C4-2B (cell line): ENCODE measurements around the gene KCNJ6.

Experiments
- H3K27ac ChIP-seq: fragments of 450-650 bp; 2 replicates; pipeline ENCODE4 v1.5.1; 2017
- ZFX ChIP-seq: fragments of 450-650 bp; IDR thresholded peaks from 2 replicates; pipeline ENCODE4 v1.6.1; 2017
- TF ChIP-seq, protein P1 (sequence below): fragments of 450-650 bp; conservative IDR thresholded peaks from 2 replicates; pipeline ENCODE4 v1.5.1; 2017; ENCODE audit warnings: mild to moderate bottlenecking

The KCNJ6 gene

DNA sequence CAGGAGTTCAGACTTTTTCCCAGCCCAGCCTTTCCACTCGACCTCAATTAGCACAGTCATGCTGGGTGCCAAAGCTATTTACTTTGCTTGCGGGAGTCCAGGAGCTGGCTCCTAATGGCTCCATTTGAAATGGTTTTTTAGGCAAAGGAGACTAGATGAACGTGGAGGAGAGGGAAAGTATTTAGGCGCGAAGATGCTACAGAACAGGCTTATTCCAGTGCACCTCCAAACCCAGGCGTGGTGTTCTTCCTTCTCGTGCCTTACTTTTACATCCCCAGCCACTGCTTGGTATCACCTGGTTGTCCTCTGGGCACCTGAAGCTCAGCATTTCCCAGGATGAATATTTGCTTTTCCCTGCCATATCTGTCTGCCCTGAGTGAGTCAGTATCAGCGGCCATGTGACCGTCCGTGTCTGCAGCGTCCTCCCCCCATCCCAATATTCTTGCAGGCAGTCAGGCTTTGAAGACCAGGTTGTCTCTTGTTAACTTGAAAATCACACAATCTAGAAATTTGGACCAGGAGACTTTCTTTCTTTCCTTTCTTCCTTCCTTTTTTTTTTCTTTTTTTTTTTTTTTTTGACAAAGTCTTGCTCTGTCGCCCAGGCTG lies 351.2 kb downstream of the KCNJ6 start:
- peak overlapping the region; percentile 88 for H3K27ac ChIP-seq
- TF ChIP-seq, protein P1, sequence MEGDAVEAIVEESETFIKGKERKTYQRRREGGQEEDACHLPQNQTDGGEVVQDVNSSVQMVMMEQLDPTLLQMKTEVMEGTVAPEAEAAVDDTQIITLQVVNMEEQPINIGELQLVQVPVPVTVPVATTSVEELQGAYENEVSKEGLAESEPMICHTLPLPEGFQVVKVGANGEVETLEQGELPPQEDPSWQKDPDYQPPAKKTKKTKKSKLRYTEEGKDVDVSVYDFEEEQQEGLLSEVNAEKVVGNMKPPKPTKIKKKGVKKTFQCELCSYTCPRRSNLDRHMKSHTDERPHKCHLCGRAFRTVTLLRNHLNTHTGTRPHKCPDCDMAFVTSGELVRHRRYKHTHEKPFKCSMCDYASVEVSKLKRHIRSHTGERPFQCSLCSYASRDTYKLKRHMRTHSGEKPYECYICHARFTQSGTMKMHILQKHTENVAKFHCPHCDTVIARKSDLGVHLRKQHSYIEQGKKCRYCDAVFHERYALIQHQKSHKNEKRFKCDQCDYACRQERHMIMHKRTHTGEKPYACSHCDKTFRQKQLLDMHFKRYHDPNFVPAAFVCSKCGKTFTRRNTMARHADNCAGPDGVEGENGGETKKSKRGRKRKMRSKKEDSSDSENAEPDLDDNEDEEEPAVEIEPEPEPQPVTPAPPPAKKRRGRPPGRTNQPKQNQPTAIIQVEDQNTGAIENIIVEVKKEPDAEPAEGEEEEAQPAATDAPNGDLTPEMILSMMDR = no peak
- no peak for TF ChIP-seq ZFX

- peak overlapping the region; percentile 88 for H3K27ac ChIP-seq
- TF ChIP-seq, protein P1 = no peak
- TF ChIP-seq ZFX = no peak
These were observed 351.8 kb downstream of the KCNJ6 start for GRCh38 chr21:37564341-37564923.

DNA sequence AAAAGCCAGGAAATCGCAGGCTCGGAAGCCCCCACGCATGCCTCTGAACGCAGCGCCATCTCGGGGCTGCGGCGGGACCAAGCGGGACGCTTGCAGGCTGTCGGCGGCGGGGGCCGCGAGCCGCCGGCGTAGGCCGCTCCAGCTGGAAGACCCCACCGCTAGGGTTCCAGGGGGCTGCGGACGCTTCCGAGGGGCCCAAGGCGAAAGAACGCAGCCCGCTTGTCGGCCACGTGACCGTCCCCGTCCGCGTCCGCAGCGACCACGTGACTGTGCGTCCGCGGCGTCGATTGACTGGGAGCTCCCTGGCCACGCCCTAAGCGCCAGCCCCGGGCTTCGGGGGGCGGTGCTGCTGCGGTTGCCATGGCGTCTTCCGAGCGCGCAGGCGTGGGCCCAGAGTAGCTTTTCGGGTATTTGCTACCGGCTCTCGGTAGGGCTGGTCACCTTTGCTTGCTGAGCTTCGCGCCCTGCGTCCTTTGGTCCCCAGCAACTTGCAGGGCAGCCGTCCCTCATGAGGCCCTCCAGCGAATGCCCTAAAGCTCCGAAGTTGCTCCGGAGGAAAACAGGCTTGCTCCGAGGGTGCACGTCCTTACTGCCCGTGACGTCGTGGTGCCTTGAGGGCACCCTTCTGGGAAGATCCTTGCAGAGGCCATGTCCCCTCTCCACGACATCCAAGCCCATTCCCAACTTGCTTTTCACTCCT lies 352.5 kb downstream of the KCNJ6 start:
- H3K27ac ChIP-seq = peak overlapping the region; percentile 88
- peak; percentile 53; the same call in 1 of the 2 replicates for TF ChIP-seq ZFX
- TF ChIP-seq, protein P1 = peak; percentile 14; the same call in 1 of the 2 replicates

GRCh38 chr21:37562920-37563640 lies 353.2 kb downstream of the KCNJ6 start:
- TF ChIP-seq ZFX = no peak
- TF ChIP-seq, protein P1 = no peak
- peak overlapping the region; percentile 88 for H3K27ac ChIP-seq

DNA sequence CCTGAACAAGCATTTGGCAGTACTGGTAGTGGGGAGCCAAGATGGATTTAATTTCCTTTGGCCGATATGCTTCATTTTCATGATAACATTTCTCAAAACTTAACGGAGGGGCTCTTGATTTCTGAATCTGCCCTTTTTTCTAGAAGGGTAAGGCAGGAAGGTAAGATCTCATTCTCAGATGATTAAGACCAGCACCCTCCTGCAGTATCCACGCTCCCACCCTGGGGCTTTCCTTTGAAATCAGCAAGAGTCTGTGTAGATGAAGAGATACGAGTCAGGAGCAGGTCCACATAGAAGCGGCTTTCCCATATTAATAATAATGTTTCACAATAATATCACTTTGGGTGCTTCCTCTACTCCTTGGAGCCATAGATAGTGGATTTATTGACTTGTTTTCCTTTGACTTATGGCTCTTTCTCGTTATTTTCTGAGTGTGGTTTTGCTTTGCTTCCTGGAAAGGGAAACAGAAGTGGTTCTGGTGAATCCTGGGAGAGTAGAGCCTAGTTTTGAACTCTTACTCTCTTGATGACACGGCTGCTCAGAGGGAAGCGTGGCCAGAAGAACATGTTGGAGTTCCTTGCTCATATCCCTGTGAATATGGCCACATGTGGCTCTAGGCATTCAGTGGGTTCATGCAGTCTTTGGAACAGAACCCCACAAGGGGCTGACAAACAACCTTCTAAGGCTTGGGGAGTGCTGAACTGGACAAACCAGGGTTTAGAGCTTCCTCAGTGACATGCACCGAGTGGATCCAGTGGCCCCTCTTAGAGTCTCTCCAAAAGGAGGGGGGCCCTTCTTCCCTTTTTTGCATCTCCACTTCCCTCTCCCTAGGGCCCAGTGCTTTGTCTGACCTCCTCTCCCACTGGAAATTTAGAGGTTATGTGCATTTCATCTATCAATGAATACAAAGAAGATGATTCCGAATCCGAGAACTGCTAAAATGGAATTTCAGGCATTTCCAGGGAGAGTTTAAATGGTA lies 354.0 kb downstream of the KCNJ6 start:
- TF ChIP-seq, protein P1 = no peak
- no peak for TF ChIP-seq ZFX
- H3K27ac ChIP-seq = no peak overlapping the region

DNA sequence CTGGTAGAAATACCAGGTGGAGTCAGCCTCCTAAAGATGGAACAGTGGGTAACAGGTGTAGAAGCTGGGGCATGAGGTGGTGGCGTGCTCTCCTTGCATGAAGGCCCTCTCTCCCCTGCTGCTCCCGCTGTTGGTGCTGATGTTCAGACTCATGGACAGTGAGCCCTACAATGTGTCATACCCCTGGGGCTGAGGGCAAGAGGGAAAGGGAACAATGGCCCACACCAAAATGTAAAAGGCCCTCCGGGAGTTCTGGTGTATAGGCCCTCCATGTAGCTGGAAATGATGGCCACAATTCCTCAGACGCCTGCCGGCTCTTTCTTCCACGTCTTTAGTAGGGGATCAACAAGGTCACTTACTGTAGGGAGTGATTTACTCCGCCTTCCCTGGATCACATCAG lies 354.8 kb downstream of the KCNJ6 start:
- no peak overlapping the region for H3K27ac ChIP-seq
- TF ChIP-seq, protein P1 = no peak
- no peak for TF ChIP-seq ZFX
